SJCRH30 (cell line): Measurements from ENCODE around the gene INSR. TPM values are rescaled to one million over a fixed set of nuclear protein-coding genes. Genes with fewer than 3 reads are reported as not detected.
"Not testable (repeated sequence)": the region's sequence is repeated elsewhere in the genome, so short reads cannot be mapped to it uniquely, and the experiment has no call there.

Source experiments
- DNase-seq, 2 experiments: peaks; one replicate each; pipeline ENCODE4 v3.0.0-alpha.2; 2015 to 2020
- H3K27ac ChIP-seq: fragments of 250-450 bp; sonication (Bioruptor Pico); 2 replicates; pipeline ENCODE4 v1.5.1; 2020; ENCODE audit warnings: mild to moderate bottlenecking, moderate library complexity
- H3K27me3 ChIP-seq: fragments of 250-450 bp; sonication (Bioruptor Pico); 2 replicates; pipeline ENCODE4 v1.5.1; 2020; ENCODE audit warnings: mild to moderate bottlenecking, moderate library complexity
- H3K36me3 ChIP-seq: fragments of 250-450 bp; sonication (Bioruptor Pico); 2 replicates; pipeline ENCODE4 v1.5.1; 2020; ENCODE audit warnings: mild to moderate bottlenecking, moderate library complexity
- H3K4me1 ChIP-seq: fragments of 250-450 bp; sonication (Bioruptor Pico); 2 replicates; pipeline ENCODE4 v1.5.1; 2020; ENCODE audit warnings: mild to moderate bottlenecking, moderate library complexity
- H3K4me3 ChIP-seq: fragments of 250-450 bp; sonication (Bioruptor Pico); 2 replicates; pipeline ENCODE4 v1.5.1; 2020; ENCODE audit warnings: mild to moderate bottlenecking, moderate library complexity
- H3K9me3 ChIP-seq: fragments of 250-450 bp; sonication (Bioruptor Pico); replicated peaks from 2 replicates; pipeline ENCODE4 v1.5.1; 2020; ENCODE audit warnings: mild to moderate bottlenecking, moderate library complexity
- total RNA-seq: library from RNA; depleted of rRNA; stranded (reverse); fragments of >200 nt; shearing (Covaris generic); gene quantifications from 2 replicates; pipeline ENCODE4 v1.2.3, GENCODE V29; 2014

INSR gene
- total RNA-seq, 1 experiment from 2014 or later = 14.3 TPM

DNA sequence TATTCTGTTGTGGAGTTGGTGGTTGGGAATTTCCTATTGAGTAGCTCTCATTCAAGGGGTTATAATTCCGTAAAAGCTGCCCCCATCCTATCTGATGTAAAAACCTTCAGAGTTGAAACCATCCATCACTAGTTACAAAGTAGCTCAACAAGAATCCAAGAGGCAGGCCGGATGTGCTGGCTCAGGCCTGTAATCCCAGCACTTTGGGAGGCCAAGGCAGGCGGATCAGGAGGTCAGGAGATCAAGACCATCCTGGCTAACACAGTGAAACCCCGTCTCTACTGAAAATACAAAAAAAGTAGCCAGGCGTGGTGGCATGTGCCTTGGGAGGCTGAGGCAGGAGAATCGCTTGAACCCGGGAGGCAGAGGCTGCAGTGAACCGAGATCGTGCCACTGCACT, 14.1 kb upstream of the INSR start:
- H3K9me3 ChIP-seq, H3K27me3 ChIP-seq, H3K4me1 ChIP-seq, H3K4me3 ChIP-seq, DNase-seq, H3K36me3 ChIP-seq, H3K27ac ChIP-seq: not testable (repeated sequence)

DNA sequence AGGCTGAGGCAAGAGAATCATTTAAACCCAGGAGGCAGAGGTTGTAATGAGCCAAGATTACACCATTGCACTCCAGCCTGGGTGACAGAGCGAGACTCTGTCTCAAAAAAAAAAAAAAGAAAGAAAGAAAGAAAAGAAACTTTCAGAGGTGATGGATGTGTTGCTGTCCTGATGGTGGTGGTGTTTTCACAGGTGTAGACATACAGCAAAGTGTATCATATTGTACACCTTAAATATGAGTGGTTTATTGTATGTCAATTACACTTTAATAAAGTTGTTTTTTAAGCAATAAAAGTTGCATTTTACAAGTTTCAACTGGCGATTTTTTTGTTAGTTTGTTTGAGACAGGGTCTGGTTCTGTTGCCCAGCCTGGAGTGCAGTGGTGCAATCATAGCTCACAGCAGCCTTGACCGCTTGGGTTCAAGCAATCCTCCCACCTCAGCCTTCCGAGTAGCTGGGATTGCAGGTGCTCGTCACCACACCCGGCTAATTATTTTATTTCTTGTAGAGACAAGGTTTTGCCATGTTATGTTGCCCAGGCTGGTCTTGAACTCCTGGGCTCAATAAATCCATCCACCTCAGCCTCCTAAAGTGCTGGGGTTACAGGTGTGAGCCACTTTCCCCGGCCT, 13.5 kb upstream of the INSR start:
- Histone ChIP-seq H3K9me3 (no peaks in the 10 kb centered on the region), H3K4me1 (no peaks in the 10 kb centered on the region), H3K36me3 (no peaks in the 10 kb centered on the region), H3K27ac (no peak overlapping the region), H3K4me3 (no peak overlapping the region), H3K27me3 (no peaks in the 10 kb centered on the region)
- no peak for DNase-seq

DNA sequence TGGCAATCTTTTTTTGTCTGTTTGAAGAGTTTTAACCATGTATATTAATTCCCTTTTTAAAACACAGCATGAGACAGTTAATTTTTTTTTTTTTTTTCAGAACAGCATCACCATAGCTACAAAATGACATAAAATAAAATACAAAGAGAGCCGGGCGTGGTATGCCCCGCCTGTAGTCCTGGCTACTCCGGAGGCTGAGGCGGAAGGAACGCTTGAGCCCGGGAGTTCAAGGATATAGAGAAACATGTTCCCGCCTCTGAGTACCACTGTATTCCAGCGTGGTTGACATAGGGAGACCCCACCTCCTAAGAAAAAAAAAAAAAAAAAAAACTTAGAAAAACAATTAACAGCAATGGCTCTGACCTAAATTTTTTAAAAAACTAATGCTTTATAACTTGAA, 10.0 kb upstream of the INSR start:
- H3K4me1 ChIP-seq = no peaks in the 10 kb centered on the region
- H3K36me3 ChIP-seq = no peaks in the 10 kb centered on the region
- no peak overlapping the region for H3K27ac ChIP-seq
- no peak for DNase-seq
- no peak overlapping the region for H3K4me3 ChIP-seq
- no peaks in the 10 kb centered on the region for H3K9me3 ChIP-seq
- no peaks in the 10 kb centered on the region for H3K27me3 ChIP-seq

DNA sequence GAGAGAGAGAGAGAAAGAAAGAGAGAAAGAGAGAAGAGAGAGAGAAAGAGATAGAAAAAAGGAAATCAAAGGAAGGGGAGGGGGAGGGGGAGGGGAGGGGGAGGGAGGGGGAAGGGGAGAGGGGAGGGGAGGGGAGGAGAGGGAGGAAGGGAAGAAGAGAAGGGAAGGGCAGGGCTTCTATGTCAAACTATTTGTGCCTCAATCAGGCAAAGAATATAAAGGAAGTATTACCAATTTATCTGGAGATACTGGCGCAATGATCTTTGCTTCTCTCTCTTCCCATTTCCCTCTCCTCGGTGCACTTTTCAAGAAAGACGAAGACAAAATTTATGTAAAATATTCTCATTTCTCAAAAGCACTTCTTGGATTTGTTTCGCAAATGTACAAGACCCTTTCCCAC, 9.3 kb upstream of the INSR start:
- Histone ChIP-seq H3K4me3 (no peak overlapping the region), H3K9me3 (no peaks in the 10 kb centered on the region), H3K27me3 (no peaks in the 10 kb centered on the region), H3K36me3 (no peaks in the 10 kb centered on the region), H3K4me1 (no peaks in the 10 kb centered on the region), H3K27ac (no peak overlapping the region)
- DNase-seq = no peak

DNA sequence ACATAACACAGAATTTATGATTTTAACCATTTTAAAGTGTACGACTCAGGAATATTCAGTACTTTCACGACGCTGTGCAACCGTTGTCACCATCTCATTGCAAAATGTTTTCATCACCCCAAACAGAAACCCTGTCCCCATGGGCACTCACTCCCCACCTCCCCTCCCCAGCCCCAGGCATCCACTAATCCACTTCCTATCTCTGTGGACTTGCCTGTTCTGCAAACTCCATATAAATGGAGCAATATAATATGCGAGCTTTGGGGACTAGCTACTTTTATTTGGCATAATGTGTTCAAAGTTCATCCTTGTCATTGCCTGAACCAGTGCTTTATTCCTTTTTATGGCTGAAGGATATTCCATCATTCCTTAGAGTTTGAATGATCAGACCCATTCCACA, 7.3 kb upstream of the INSR start:
- Histone ChIP-seq H3K36me3 (no peaks in the 10 kb centered on the region), H3K27ac (no peak overlapping the region), H3K4me3 (no peak overlapping the region), H3K4me1 (no peaks in the 10 kb centered on the region), H3K9me3 (no peaks in the 10 kb centered on the region), H3K27me3 (no peaks in the 10 kb centered on the region)
- DNase-seq = no peak

DNA sequence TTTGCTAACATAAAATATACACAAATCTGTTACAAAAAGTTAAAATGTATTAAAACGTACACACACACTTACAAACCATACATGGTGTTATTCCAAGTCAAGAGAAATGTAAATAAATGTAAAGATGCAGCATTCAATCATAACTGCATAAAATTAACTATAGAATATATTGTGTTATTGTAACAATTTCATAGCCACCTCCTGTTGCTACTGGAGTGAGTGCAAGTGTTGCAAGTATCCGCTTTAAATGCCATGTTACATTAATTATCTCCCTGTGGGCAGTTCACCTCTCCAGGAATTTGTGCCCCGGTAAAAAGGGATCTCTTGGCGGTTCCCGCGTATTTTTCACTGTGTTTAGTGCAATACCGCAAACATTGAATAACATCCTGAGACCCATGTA, 3.5 kb upstream of the INSR start:
- DNase-seq = no peak
- H3K4me1 ChIP-seq = 0 out of 2 replicates have a peak, but pooled peaks cover 3% of the 10 kb centered on the region
- H3K36me3 ChIP-seq = no peaks in the 10 kb centered on the region
- H3K9me3 ChIP-seq = no peaks in the 10 kb centered on the region
- no peaks in the 10 kb centered on the region for H3K27me3 ChIP-seq
- no peak overlapping the region for H3K4me3 ChIP-seq
- no peak overlapping the region for H3K27ac ChIP-seq

DNA sequence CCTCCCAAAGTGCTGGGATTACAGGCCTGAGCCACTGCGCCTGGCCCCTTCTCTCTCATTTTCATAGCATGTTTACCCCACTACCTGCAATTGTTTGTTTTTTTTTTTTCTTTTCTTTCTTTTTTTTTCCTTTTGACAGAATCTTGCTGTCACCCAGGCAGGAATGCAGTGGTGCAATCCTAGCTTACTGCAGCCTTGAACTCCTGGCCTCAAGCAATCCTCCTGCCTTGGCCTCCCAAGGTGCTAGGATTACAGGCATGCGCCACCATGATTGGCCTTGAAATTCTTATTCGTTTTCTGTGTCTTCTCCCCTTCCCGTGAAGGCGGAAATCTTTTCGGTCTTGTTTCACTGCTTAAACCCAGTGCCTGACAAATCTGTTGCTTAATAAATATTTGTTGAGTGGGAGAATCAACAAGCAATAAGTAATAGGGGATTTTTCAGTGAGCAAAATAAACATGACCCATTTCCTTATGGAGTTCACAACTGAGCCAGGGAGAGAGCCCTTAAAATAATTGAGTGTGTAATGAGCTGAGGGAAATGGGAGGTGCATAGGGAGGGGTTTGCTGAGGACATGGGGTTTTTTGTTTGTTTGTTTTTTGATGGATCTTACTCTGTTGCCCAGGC, 1.8 kb upstream of the INSR start:
- Histone ChIP-seq H3K27ac (no peak overlapping the region), H3K27me3 (no peaks in the 10 kb centered on the region), H3K9me3 (no peaks in the 10 kb centered on the region), H3K36me3 (no peaks in the 10 kb centered on the region), H3K4me1 (0 out of 2 replicates have a peak, but pooled peaks cover 3% of the 10 kb centered on the region), H3K4me3 (no peak overlapping the region)
- DNase-seq = no peak

DNA sequence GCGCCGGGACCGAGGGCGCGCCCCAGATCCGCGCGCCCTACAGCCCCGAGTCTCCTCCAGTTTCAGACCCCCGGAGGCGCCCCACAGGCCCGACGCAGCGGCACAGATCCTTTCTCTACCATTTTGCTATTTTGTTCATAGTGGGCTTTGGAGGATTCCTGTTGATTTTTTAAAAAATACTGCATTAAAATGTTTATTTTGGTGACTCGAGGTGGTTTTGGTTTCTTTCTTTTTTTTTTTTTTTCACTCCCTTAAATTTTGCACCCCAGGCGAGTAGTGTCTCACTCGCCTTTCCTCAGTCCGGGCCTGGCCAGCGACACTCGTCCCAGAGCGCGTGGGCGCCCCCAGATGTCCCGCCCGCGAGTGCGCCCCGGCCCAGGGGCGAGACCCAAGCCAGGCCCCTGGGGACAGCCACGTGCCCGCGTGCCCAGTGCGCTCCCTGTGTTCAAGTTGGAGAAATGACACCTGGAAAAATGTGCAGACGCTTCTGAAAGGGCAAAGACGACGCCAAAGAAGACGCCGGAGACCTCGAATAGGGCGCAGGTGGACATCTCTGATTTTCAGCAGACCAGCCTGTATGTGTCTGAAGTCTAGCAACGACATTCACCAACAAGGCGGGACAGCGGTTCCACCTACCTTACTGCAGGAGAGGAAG, 471 bp upstream of the INSR start:
- peak; percentile 65 for DNase-seq
- Histone ChIP-seq H3K9me3 (no peaks in the 10 kb centered on the region), H3K27me3 (no peaks in the 10 kb centered on the region), H3K4me1 (0 out of 2 replicates have a peak, but pooled peaks cover 3% of the 10 kb centered on the region), H3K27ac (peak overlapping the region; percentile 33), H3K36me3 (no peaks in the 10 kb centered on the region), H3K4me3 (peak overlapping the region; percentile 99)

DNA sequence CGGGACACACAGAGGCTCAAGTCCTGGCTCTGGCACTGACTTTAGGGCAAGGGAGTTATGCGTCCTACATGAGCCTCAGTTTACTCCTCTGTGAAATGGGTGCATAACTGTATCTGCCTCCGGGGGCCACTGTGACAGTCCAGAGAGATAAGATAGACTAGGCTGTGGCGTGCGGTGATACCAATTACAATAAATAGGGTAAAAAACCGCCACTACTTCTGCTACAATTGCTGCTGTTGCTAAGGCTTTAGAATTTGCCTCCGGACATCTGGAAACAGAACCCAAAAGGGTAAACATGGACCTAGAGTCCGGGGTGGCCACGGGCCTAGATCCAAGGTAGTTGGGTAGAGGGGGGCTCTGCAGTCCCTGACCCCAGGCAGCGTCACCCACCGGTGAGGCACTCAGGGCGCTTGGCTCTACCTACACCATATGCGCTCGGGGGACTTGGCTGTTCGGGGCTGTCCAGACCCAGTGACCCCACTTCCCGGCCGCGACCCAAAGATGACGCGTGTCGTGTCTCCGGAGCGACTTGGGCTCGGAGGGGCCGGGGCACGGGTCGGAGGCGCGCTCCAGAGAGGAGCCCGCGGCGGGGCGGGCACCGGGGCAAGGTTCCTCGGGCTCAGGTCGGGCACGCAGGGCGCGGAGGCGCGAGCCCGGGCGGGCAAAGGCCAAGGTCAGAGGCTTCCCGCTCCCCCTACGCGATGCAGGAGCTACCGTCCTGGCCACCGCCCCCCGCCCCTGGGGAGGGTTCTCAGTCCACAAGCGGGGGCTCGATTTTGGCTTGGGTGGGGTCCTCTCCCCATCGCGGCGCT, 1.1 kb downstream of the INSR start:
- Histone ChIP-seq H3K27ac (no peak overlapping the region), H3K9me3 (no peaks in the 10 kb centered on the region), H3K4me3 (peak overlapping the region; percentile 99), H3K27me3 (no peaks in the 10 kb centered on the region), H3K4me1 (peaks cover 5% of the 10 kb centered on the region), H3K36me3 (no peaks in the 10 kb centered on the region)
- no peak for DNase-seq

DNA sequence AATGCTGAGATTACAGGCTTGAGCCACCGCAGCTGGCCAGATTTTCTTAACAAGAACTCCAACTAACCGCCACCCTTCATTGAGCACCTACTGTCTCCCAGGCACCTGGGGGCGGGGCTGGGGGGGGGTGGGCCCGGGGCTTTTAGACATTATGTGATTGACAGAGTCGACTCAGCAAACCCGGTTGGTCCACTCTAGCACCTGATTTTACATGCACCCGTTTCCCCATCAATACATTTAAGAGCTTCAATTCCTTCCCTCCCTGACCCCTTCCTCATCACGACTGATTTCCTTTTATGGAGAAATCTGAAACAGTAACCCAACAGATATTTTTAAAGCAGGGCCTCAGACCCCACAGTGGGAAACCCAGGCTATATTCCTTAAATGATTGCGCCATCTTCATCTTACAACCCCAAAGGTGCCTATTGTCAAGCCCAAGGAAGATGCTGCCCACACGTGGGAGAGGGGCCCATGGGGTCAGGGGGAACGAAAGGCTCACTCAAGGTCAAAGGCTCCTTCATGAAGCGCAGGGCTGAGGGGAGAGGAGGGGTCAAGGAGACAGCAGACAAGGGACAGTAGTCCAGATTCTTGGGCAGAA, 1.8 kb downstream of the INSR start:
- no peaks in the 10 kb centered on the region for H3K27me3 ChIP-seq
- H3K9me3 ChIP-seq = no peaks in the 10 kb centered on the region
- H3K4me3 ChIP-seq = no peak overlapping the region
- no peak for DNase-seq
- H3K27ac ChIP-seq = no peak overlapping the region
- H3K36me3 ChIP-seq = no peaks in the 10 kb centered on the region
- peaks cover 9% of the 10 kb centered on the region for H3K4me1 ChIP-seq

DNA sequence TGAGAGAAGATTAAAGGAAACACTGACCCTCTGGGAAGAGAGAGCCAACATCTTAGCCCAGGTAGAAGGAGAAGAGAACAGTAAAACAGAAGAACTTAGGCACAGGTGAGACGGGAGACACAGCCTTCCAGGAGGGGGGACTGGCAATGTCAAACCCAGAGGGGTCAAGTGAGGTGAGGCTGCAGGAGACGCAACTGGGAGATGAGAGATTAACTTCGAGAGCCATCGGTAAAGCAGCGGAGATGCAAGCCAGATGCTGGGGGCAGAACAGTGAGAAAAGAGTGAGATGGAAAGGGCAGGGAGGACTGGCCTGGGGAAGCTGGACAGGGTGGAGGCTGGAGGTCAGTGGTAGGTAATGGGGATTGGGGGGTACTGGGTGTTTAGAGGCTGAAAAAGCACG, 5.2 kb downstream of the INSR start:
- DNase-seq = no peak
- no peak overlapping the region for H3K4me3 ChIP-seq
- no peaks in the 10 kb centered on the region for H3K9me3 ChIP-seq
- H3K36me3 ChIP-seq = no peaks in the 10 kb centered on the region
- H3K27me3 ChIP-seq = no peaks in the 10 kb centered on the region
- peaks cover 11% of the 10 kb centered on the region for H3K4me1 ChIP-seq
- H3K27ac ChIP-seq = no peak overlapping the region

DNA sequence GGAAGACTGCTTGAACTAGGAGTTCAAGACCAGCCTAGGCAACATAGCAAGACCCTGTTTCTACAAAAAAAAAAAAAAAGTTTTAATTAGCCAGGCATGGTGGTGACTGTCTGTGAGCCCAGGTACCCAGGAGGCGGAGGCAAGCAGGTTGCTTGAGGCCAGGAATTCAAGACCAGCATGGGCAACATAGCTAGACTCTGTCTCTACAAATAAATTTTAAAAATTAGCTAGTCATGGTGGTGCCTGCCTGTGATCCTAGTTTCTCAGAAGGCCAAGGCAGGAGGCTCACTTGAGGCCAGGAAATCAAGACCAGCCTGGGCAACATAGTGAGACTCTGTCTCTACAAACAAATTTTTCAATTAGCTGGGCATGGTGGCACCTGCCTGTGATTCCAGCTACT, 6.1 kb downstream of the INSR start:
- Histone ChIP-seq H3K4me3 (no peak overlapping the region), H3K36me3 (no peaks in the 10 kb centered on the region), H3K4me1 (peaks cover 11% of the 10 kb centered on the region), H3K9me3 (no peaks in the 10 kb centered on the region), H3K27ac (peak overlapping the region; percentile 55), H3K27me3 (no peaks in the 10 kb centered on the region)
- no peak for DNase-seq

DNA sequence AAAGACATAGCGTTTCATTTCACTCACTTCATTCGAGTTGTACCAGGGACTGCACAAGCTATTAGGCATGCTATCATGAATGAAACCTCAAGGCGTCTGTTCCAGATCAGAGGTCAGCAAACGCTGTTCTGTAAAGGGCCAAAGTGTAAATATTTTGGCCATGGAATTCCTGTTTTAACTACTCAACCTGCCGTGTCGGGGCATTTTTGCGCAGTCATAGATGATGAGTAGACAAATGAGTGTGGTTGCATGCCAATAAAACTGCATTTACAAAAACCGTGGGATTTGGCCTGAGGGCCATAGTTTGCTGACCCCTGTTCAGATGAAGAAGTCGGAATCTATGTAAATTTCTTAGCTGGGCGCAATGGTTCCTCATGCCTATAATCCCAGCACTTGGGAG, 6.5 kb downstream of the INSR start:
- DNase-seq = peak; percentile 84 to 85
- Histone ChIP-seq H3K27ac (peak overlapping the region; percentile 55), H3K27me3 (no peaks in the 10 kb centered on the region), H3K4me1 (peaks cover 11% of the 10 kb centered on the region), H3K36me3 (no peaks in the 10 kb centered on the region), H3K9me3 (no peaks in the 10 kb centered on the region), H3K4me3 (no peak overlapping the region)

DNA sequence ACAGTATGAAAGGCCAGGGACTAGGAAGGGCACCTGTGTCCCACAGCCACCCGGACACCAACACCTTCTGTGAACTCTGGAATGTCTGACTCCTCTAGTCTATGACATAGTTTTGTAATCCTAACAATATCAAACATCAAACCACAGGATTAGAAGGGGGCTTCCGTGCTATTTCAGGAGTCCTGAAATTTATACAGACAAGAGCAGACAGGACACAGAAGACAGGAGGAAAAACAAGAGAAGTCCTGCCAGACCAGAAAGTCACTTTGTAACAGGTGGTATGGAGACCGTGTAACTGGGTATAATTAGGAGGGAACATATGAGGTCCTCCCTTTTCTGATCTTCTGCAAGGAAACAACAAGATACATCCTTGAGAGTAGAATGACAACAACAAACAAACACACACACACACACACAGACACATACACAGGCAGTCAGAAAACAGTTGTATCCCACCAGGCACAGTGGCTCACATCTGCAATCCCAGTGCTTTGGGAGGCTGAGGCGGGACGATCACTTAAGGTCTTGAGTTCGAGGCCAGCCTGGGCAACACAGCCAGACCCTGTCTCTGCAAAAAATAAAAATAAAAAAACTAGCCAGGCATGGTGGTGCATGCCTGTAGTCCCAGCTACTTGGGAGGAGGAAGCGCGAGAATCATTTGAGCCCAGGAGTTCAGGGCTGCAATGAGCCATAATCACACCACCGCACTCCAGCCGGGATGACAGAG, 13.1 kb downstream of the INSR start:
- Histone ChIP-seq H3K36me3 (no peaks in the 10 kb centered on the region), H3K4me3 (no peak overlapping the region), H3K4me1 (peaks cover 6% of the 10 kb centered on the region; the same call in 1 of the 2 replicates), H3K27ac (peak overlapping the region; percentile 56), H3K9me3 (no peaks in the 10 kb centered on the region), H3K27me3 (no peaks in the 10 kb centered on the region)
- peak; percentile 68 to 85 for DNase-seq
